GM18511 (cell line): ENCODE measurements around the gene CXCL10.

Experiments used
- ATAC-seq: cut with Tn5 transposase; IDR thresholded peaks from one replicate; pipeline ENCODE4 v1.9.1; 2021; ENCODE audit warnings: mild to moderate bottlenecking, moderate library complexity; ENCODE audit not compliant: unreplicated experiment

CXCL10 gene

GRCh38 chr4:75997081-75997480 is 26.2 kb downstream of the CXCL10 start:
- ATAC-seq: no peak

GRCh38 chr4:75995727-75996126 is 27.6 kb downstream of the CXCL10 start:
- no peak for ATAC-seq

GRCh38 chr4:75992462-75992861 is 30.8 kb downstream of the CXCL10 start:
- ATAC-seq: no peak

- peak; percentile 3 for ATAC-seq
These were observed 33.3 kb downstream of the CXCL10 start for GRCh38 chr4:75989846-75990528.

- no peak for ATAC-seq
These were observed 38.2 kb downstream of the CXCL10 start for GRCh38 chr4:75985116-75985515.

- no peak for ATAC-seq
These were observed 42.7 kb downstream of the CXCL10 start for GRCh38 chr4:75980576-75980975.

- no peak for ATAC-seq
These were observed 47.1 kb downstream of the CXCL10 start for GRCh38 chr4:75976177-75976576.

- no peak for ATAC-seq
These were observed 49.5 kb downstream of the CXCL10 start for GRCh38 chr4:75973766-75974165.
